ENCODE measurements around the gene GCN1. TPM values are rescaled to one million over a fixed set of nuclear protein-coding genes. Genes with fewer than 3 reads are reported as not detected.
A peak's percentile ranks its signal among the peaks of the same experiment; 100 is the strongest.

GCN1 gene
- total and polyA plus RNA-seq, 2 donors (not counting 1 experiment from before 2014, with no cell fraction given) = 30.8 to 93.1 TPM

- no peak for TF ChIP-seq CTCF (conservative IDR thresholded peaks at IDR 0.05 in 1 of 2, IDR thresholded peaks at IDR 0.05 in 1 of 2; ENCODE audit: low read depth in 1 of 2, low read length in 2 of 2)
- TF ChIP-seq EZH2 (IDR thresholded peaks at IDR 0.05; ENCODE audit: low read length, missing control alignments) = no peak
These were observed 50.3 kb downstream of the GCN1 start for GRCh38 chr12:120144215-120144614.

GRCh38 chr12:120142231-120142877, 52.2 kb downstream of the GCN1 start:
- no peaks in the 10 kb centered on the region for H3K9me3 ChIP-seq (ENCODE audit: control insufficient read depth, insufficient read depth, low read depth, low read length)
- H3K4me3 ChIP-seq (replicated peaks in 1 of 4; ENCODE audit: control extremely low read depth in 1 of 4, insufficient read depth in 1 of 4, low read depth in 3 of 4, low read length in 4 of 4) = no peak overlapping the region
- H3K4me1 ChIP-seq (ENCODE audit: control insufficient read depth, extremely low read depth, insufficient read depth, low read length) = no peaks in the 10 kb centered on the region
- no peak overlapping the region for H3K27ac ChIP-seq (ENCODE audit: insufficient read depth, low read length)
- no peak overlapping the region for H3K4me2 ChIP-seq (ENCODE audit: extremely low read depth, insufficient read depth, low read length)
- no peak for TF ChIP-seq CTCF (conservative IDR thresholded peaks at IDR 0.05 in 1 of 2, IDR thresholded peaks at IDR 0.05 in 1 of 2; ENCODE audit: low read depth in 1 of 2, low read length in 2 of 2)
- no peak for TF ChIP-seq EZH2 (IDR thresholded peaks at IDR 0.05; ENCODE audit: low read length, missing control alignments)
- no peak overlapping the region for H3K9ac ChIP-seq (ENCODE audit: insufficient read depth, low read length)
- no peaks in the 10 kb centered on the region for H4K20me1 ChIP-seq (ENCODE audit: control insufficient read depth, extremely low read depth, insufficient read depth, low read length)
- H2AFZ ChIP-seq (ENCODE audit: low read length) = no peak overlapping the region
- peak in 1 of 2 donors; percentile 15 for DNase-seq (ENCODE audit: low read depth in 2 of 2)
- H3K27me3 ChIP-seq (ENCODE audit: control insufficient read depth, insufficient read depth, low read length) = no peaks in the 10 kb centered on the region
- no peaks in the 10 kb centered on the region for H3K79me2 ChIP-seq (ENCODE audit: control insufficient read depth, insufficient read depth, low read length)
- peaks cover 48% of the 10 kb centered on the region for H3K36me3 ChIP-seq (ENCODE audit: control insufficient read depth, insufficient read depth, low read length)

More at GRCh38 chr12:120144215-120144614, 50.3 kb downstream of the GCN1 start:
- H3K4me2 ChIP-seq (ENCODE audit: extremely low read depth, insufficient read depth, low read length) = no peak overlapping the region
- no peak overlapping the region for H3K9ac ChIP-seq (ENCODE audit: insufficient read depth, low read length)
- DNase-seq (ENCODE audit: low read depth in 2 of 2) = no peak
- no peak overlapping the region for H3K4me3 ChIP-seq (replicated peaks in 1 of 4; ENCODE audit: control extremely low read depth in 1 of 4, insufficient read depth in 1 of 4, low read depth in 3 of 4, low read length in 4 of 4)
- no peak overlapping the region for H3K27ac ChIP-seq (ENCODE audit: insufficient read depth, low read length)
- no peaks in the 10 kb centered on the region for H3K79me2 ChIP-seq (ENCODE audit: control insufficient read depth, insufficient read depth, low read length)
- H3K9me3 ChIP-seq (ENCODE audit: control insufficient read depth, insufficient read depth, low read depth, low read length) = no peaks in the 10 kb centered on the region
- H4K20me1 ChIP-seq (ENCODE audit: control insufficient read depth, extremely low read depth, insufficient read depth, low read length) = no peaks in the 10 kb centered on the region
- no peak overlapping the region for H2AFZ ChIP-seq (ENCODE audit: low read length)
- H3K27me3 ChIP-seq (ENCODE audit: control insufficient read depth, insufficient read depth, low read length) = no peaks in the 10 kb centered on the region
- peaks cover 44% of the 10 kb centered on the region for H3K36me3 ChIP-seq (ENCODE audit: control insufficient read depth, insufficient read depth, low read length)
- no peaks in the 10 kb centered on the region for H3K4me1 ChIP-seq (ENCODE audit: control insufficient read depth, extremely low read depth, insufficient read depth, low read length)

GRCh38 chr12:120141336-120141735, 53.2 kb downstream of the GCN1 start:
- Histone ChIP-seq H3K79me2 (ENCODE audit: control insufficient read depth, insufficient read depth, low read length) (no peaks in the 10 kb centered on the region), H3K4me2 (ENCODE audit: extremely low read depth, insufficient read depth, low read length) (no peak overlapping the region), H3K4me1 (ENCODE audit: control insufficient read depth, extremely low read depth, insufficient read depth, low read length) (no peaks in the 10 kb centered on the region), H2AFZ (ENCODE audit: low read length) (no peak overlapping the region), H3K27ac (ENCODE audit: insufficient read depth, low read length) (no peak overlapping the region), H3K4me3 (replicated peaks in 1 of 4; ENCODE audit: control extremely low read depth in 1 of 4, insufficient read depth in 1 of 4, low read depth in 3 of 4, low read length in 4 of 4) (no peak overlapping the region), H3K36me3 (ENCODE audit: control insufficient read depth, insufficient read depth, low read length) (peaks cover 47% of the 10 kb centered on the region), H3K9ac (ENCODE audit: insufficient read depth, low read length) (no peak overlapping the region), H3K9me3 (ENCODE audit: control insufficient read depth, insufficient read depth, low read depth, low read length) (no peaks in the 10 kb centered on the region), H3K27me3 (ENCODE audit: control insufficient read depth, insufficient read depth, low read length) (no peaks in the 10 kb centered on the region), H4K20me1 (ENCODE audit: control insufficient read depth, extremely low read depth, insufficient read depth, low read length) (no peaks in the 10 kb centered on the region)
- DNase-seq (ENCODE audit: low read depth in 2 of 2) = no peak
- TF ChIP-seq CTCF (conservative IDR thresholded peaks at IDR 0.05 in 1 of 2, IDR thresholded peaks at IDR 0.05 in 1 of 2; ENCODE audit: low read depth in 1 of 2, low read length in 2 of 2) (no peak), EZH2 (IDR thresholded peaks at IDR 0.05; ENCODE audit: low read length, missing control alignments) (no peak)
